ACC112 (cell line): Measurements from ENCODE around the gene HOXA2.

Experiments
- H2AFZ ChIP-seq: fragments of 200-600 bp; sonication (generic); one replicate; pipeline ENCODE4 v1.6.0; 2017; ENCODE audit warnings: antibody characterized with exemption, low read length; ENCODE audit not compliant: unreplicated experiment
- H3K27ac ChIP-seq: fragments of 200-600 bp; sonication (generic); 2 replicates; pipeline ENCODE4 v1.5.1; 2014; ENCODE audit warnings: low read depth, mild to moderate bottlenecking, antibody characterized with exemption, low read length, moderate library complexity
- H3K27me3 ChIP-seq: fragments of 200-600 bp; sonication (generic); 2 replicates; pipeline ENCODE4 v1.6.1; 2014; ENCODE audit warnings: mild to moderate bottlenecking, antibody characterized with exemption, low read length, moderate library complexity, mixed read lengths; ENCODE audit not compliant: insufficient read depth
- H3K36me3 ChIP-seq: fragments of 200-600 bp; sonication (generic); 2 replicates; pipeline ENCODE4 v1.6.1; 2016; ENCODE audit warnings: mild to moderate bottlenecking, antibody characterized with exemption, low read length, moderate library complexity, mixed read lengths; ENCODE audit not compliant: insufficient read depth
- H3K4me1 ChIP-seq: fragments of 200-600 bp; sonication (generic); one replicate; pipeline ENCODE4 v1.6.1; 2016; ENCODE audit warnings: low read length, mixed read lengths; ENCODE audit not compliant: insufficient read depth, unreplicated experiment, control insufficient read depth
- H3K4me3 ChIP-seq: fragments of 200-600 bp; sonication (generic); 2 replicates; pipeline ENCODE4 v1.5.1; 2014; ENCODE audit warnings: mild to moderate bottlenecking, low read depth, low read length
- H3K79me2 ChIP-seq: fragments of 200-600 bp; sonication (generic); one replicate; pipeline ENCODE4 v1.6.0; 2016; ENCODE audit warnings: low read length; ENCODE audit not compliant: control insufficient read depth, unreplicated experiment, insufficient read depth

The HOXA2 gene

GRCh38 chr7:27122077-27122910 is 19.8 kb upstream of the HOXA2 start:
- H3K79me2 ChIP-seq: no peaks in the 10 kb centered on the region
- no peak overlapping the region for H3K27ac ChIP-seq
- H3K4me3 ChIP-seq: no peak overlapping the region
- no peaks in the 10 kb centered on the region for H3K36me3 ChIP-seq
- H3K4me1 ChIP-seq: peaks cover 4% of the 10 kb centered on the region
- H2AFZ ChIP-seq: no peak overlapping the region
- peaks cover 99% of the 10 kb centered on the region for H3K27me3 ChIP-seq

- Histone ChIP-seq H3K4me1 (peaks cover 4% of the 10 kb centered on the region), H3K27ac (no peak overlapping the region), H3K36me3 (no peaks in the 10 kb centered on the region), H3K79me2 (no peaks in the 10 kb centered on the region), H2AFZ (no peak overlapping the region), H3K4me3 (no peak overlapping the region), H3K27me3 (peaks cover 99% of the 10 kb centered on the region)
Observed at GRCh38 chr7:27121684-27122076, 19.2 kb upstream of the HOXA2 start.

DNA sequence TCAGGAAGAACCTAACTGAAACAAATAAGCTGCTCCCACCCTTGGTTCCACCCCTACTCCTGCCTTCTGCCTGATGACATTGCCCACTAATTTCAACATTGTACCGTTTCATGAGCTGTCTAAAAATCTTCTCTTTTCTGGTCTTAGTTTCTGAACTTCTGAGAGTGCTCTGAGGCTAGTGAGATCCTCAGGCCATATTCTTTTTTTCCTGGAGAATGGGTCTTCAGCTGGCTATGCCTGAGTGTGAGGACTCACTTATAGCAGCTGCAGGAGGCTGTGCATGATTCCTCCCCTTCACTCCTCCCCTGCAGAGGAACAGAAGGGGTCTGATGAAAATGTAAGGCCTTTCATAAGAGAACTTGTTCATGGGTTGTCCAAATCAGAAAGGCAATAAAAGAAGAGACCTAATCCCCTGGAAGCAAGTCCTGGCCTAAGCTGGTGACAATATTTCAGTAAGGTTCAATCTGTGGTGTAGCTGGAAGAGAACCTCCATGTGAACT is 17.0 kb upstream of the HOXA2 start:
- Histone ChIP-seq H3K4me3 (no peak overlapping the region), H3K79me2 (no peaks in the 10 kb centered on the region), H3K36me3 (no peaks in the 10 kb centered on the region), H3K27ac (no peak overlapping the region), H3K4me1 (peaks cover 4% of the 10 kb centered on the region), H2AFZ (no peak overlapping the region), H3K27me3 (peaks cover 98% of the 10 kb centered on the region)

GRCh38 chr7:27118580-27118979 is 16.1 kb upstream of the HOXA2 start:
- Histone ChIP-seq H3K4me3 (no peak overlapping the region), H3K36me3 (no peaks in the 10 kb centered on the region), H3K79me2 (no peaks in the 10 kb centered on the region), H2AFZ (no peak overlapping the region), H3K27ac (no peak overlapping the region), H3K27me3 (peaks cover 95% of the 10 kb centered on the region), H3K4me1 (no peaks in the 10 kb centered on the region)

GRCh38 chr7:27117887-27118491 is 15.5 kb upstream of the HOXA2 start:
- H3K4me3 ChIP-seq: peak overlapping the region; percentile 67

GRCh38 chr7:27116962-27117886 is 14.7 kb upstream of the HOXA2 start:
- Histone ChIP-seq H3K79me2 (no peaks in the 10 kb centered on the region), H3K27ac (no peak overlapping the region), H3K36me3 (no peaks in the 10 kb centered on the region), H2AFZ (no peak overlapping the region), H3K4me1 (no peaks in the 10 kb centered on the region), H3K4me3 (peak overlapping the region; percentile 67), H3K27me3 (peaks cover 95% of the 10 kb centered on the region)

More at GRCh38 chr7:27117887-27118491, 15.5 kb upstream of the HOXA2 start:
- Histone ChIP-seq H3K36me3 (no peaks in the 10 kb centered on the region), H3K27me3 (peaks cover 95% of the 10 kb centered on the region), H3K79me2 (no peaks in the 10 kb centered on the region), H3K4me1 (no peaks in the 10 kb centered on the region), H2AFZ (no peak overlapping the region), H3K27ac (no peak overlapping the region)

DNA sequence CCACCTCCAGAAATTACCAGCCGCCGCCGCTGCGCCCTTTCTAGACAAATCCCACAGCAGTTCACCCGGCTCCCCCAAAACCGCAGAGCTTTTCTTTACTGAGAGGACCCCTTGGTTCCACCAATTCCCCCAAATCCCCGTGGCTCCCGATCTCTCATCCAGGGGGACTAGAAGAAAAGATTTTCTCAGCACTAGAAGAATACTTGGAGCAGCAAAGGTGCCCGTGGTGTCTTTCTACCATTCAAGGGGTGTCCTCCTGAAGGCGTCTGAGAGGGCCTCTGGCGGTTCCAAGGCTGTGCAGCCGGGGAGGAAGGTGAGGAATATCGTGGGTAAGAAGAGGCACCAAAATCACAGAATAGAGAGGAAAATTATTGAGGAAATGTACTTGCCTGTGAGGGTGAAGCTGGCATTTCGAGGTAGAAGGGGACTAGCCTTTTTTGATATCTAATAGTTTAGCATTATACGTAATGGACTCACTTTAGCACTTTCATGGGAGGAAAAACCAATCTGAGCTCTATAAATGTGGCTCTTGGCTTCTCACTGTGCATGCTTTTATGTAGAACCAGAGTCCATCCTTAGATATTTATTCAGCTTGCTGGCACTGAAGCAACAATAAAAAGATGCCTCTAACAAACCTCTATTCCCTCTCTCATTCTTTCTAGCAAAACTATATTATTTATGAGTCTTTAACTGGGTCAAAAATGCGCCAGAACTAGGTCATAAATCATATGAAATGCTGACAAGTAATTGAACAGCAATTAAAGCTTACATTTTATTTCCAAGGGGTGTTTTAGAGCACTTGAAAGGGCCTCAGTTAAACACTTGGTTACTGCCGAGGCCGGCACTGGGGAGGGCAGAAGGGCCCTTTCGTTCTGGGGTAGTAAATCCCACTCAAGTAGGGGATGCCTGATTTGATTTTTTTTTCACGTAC is 13.8 kb upstream of the HOXA2 start:
- peaks cover 95% of the 10 kb centered on the region for H3K27me3 ChIP-seq
- no peak overlapping the region for H3K4me3 ChIP-seq
- no peaks in the 10 kb centered on the region for H3K36me3 ChIP-seq
- no peaks in the 10 kb centered on the region for H3K4me1 ChIP-seq
- H3K79me2 ChIP-seq: no peaks in the 10 kb centered on the region
- no peak overlapping the region for H2AFZ ChIP-seq
- H3K27ac ChIP-seq: no peak overlapping the region

GRCh38 chr7:27115221-27116026 is 12.9 kb upstream of the HOXA2 start:
- Histone ChIP-seq H3K27me3 (peaks cover 95% of the 10 kb centered on the region), H3K4me1 (no peaks in the 10 kb centered on the region), H3K27ac (no peak overlapping the region), H3K4me3 (no peak overlapping the region), H2AFZ (no peak overlapping the region), H3K36me3 (no peaks in the 10 kb centered on the region), H3K79me2 (no peaks in the 10 kb centered on the region)

DNA sequence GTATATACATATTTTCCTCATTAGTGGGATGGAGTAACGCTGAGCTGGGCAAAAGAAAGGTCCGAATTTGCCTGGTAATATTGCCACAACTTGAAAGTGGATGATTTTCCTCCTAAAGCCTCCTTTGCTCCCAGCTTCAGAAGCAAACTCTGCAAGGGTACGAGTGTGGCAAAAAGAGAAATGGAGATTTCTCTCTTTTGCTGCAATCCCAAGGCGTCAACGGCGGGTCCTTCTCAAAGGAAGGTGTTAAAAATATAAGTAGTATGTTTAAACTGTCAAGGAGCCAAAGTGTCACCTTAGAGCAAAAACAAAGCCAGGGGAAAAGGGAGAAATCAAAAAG is 12.4 kb upstream of the HOXA2 start:
- H3K27ac ChIP-seq: no peak overlapping the region

More for the DNA sequence above, 12.4 kb upstream of the HOXA2 start:
- peaks cover 96% of the 10 kb centered on the region for H3K27me3 ChIP-seq
- H2AFZ ChIP-seq: no peak overlapping the region
- H3K4me3 ChIP-seq: no peak overlapping the region
- H3K79me2 ChIP-seq: no peaks in the 10 kb centered on the region
- no peaks in the 10 kb centered on the region for H3K36me3 ChIP-seq
- no peaks in the 10 kb centered on the region for H3K4me1 ChIP-seq
